ENCODE data around the gene PIK3R5.

The PIK3R5 gene

GRCh38 chr17:8951206-8951605, 14.3 kb downstream of the PIK3R5 start:
- Histone ChIP-seq H3K4me3 (ENCODE audit: low read length) (no peak overlapping the region), H3K27me3 (ENCODE audit: control insufficient read depth, low read length) (peaks cover 25% of the 10 kb centered on the region), H4K20me1 (ENCODE audit: control insufficient read depth, insufficient read depth, low read depth, low read length) (no peaks in the 10 kb centered on the region), H3K4me1 (ENCODE audit: control insufficient read depth, low read length) (0 out of 2 replicates have a peak, but pooled peaks cover 2% of the 10 kb centered on the region), H3F3A (ENCODE audit: control insufficient read depth, insufficient read depth) (no peaks in the 10 kb centered on the region), H3K9me2 (replicated peaks; ENCODE audit: control insufficient read depth, low read length) (no peaks in the 10 kb centered on the region), H3K79me2 (ENCODE audit: control insufficient read depth, low read length) (no peaks in the 10 kb centered on the region), H3K36me3 (ENCODE audit: control insufficient read depth, low read length) (no peaks in the 10 kb centered on the region), H3K27ac (ENCODE audit: low read depth, low read length) (no peak overlapping the region), H3K4me2 (ENCODE audit: low read length) (no peak overlapping the region), H3K9me3 (ENCODE audit: control insufficient read depth, insufficient read depth, low read length) (no peaks in the 10 kb centered on the region)
- no peak for TF ChIP-seq CTCF (IDR thresholded peaks at IDR 0.05; ENCODE audit: low read depth, low read length, poor library complexity, severe bottlenecking)
- no peak for TF ChIP-seq EZH2phosphoT487 (IDR thresholded peaks at IDR 0.05; ENCODE audit: borderline replicate concordance, low read length)

GRCh38 chr17:8949061-8949661, 16.3 kb downstream of the PIK3R5 start:
- TF ChIP-seq EZH2phosphoT487 (IDR thresholded peaks at IDR 0.05; ENCODE audit: borderline replicate concordance, low read length) (no peak), CTCF (IDR thresholded peaks at IDR 0.05; ENCODE audit: low read depth, low read length, poor library complexity, severe bottlenecking) (no peak)
- Histone ChIP-seq H4K20me1 (ENCODE audit: control insufficient read depth, insufficient read depth, low read depth, low read length) (no peaks in the 10 kb centered on the region), H3K9me3 (ENCODE audit: control insufficient read depth, insufficient read depth, low read length) (no peaks in the 10 kb centered on the region), H3K4me3 (ENCODE audit: low read length) (no peak overlapping the region), H3F3A (ENCODE audit: control insufficient read depth, insufficient read depth) (no peaks in the 10 kb centered on the region), H3K36me3 (ENCODE audit: control insufficient read depth, low read length) (no peaks in the 10 kb centered on the region), H3K4me1 (ENCODE audit: control insufficient read depth, low read length) (0 out of 2 replicates have a peak, but pooled peaks cover under 1% of the 10 kb centered on the region), H3K9me2 (replicated peaks; ENCODE audit: control insufficient read depth, low read length) (no peaks in the 10 kb centered on the region), H3K27ac (ENCODE audit: low read depth, low read length) (no peak overlapping the region), H3K27me3 (ENCODE audit: control insufficient read depth, low read length) (peaks cover 11% of the 10 kb centered on the region; the same call in 1 of the 2 replicates), H3K4me2 (ENCODE audit: low read length) (no peak overlapping the region), H3K79me2 (ENCODE audit: control insufficient read depth, low read length) (no peaks in the 10 kb centered on the region)

GRCh38 chr17:8948462-8948861, 17.0 kb downstream of the PIK3R5 start:
- H3K36me3 ChIP-seq (ENCODE audit: control insufficient read depth, low read length), result no peaks in the 10 kb centered on the region
- H3F3A ChIP-seq (ENCODE audit: control insufficient read depth, insufficient read depth), result no peaks in the 10 kb centered on the region
- H4K20me1 ChIP-seq (ENCODE audit: control insufficient read depth, insufficient read depth, low read depth, low read length), result no peaks in the 10 kb centered on the region
- no peak overlapping the region for H3K27ac ChIP-seq (ENCODE audit: low read depth, low read length)
- no peak for TF ChIP-seq EZH2phosphoT487 (IDR thresholded peaks at IDR 0.05; ENCODE audit: borderline replicate concordance, low read length)
- TF ChIP-seq CTCF (IDR thresholded peaks at IDR 0.05; ENCODE audit: low read depth, low read length, poor library complexity, severe bottlenecking), result no peak
- no peaks in the 10 kb centered on the region for H3K9me3 ChIP-seq (ENCODE audit: control insufficient read depth, insufficient read depth, low read length)
- no peaks in the 10 kb centered on the region for H3K4me1 ChIP-seq (ENCODE audit: control insufficient read depth, low read length)
- no peak overlapping the region for H3K4me2 ChIP-seq (ENCODE audit: low read length)
- H3K9me2 ChIP-seq (replicated peaks; ENCODE audit: control insufficient read depth, low read length), result no peaks in the 10 kb centered on the region
- no peak overlapping the region for H3K4me3 ChIP-seq (ENCODE audit: low read length)
- H3K27me3 ChIP-seq (ENCODE audit: control insufficient read depth, low read length), result peaks cover 8% of the 10 kb centered on the region; the same call in 1 of the 2 replicates
- H3K79me2 ChIP-seq (ENCODE audit: control insufficient read depth, low read length), result no peaks in the 10 kb centered on the region

Data from DOHH2 (cell line).